SK-N-SH treated with all-trans-retinoic acid at 6 μM for 48 hours (cell line): ENCODE measurements around the gene ST6GALNAC3.

Experiments
- CREB5 ChIP-seq: fragments of 250-450 bp; sonication (Bioruptor Pico); IDR thresholded peaks from 2 replicates; pipeline ENCODE4 v1.5.1; 2020; ENCODE audit warnings: low read depth, mild to moderate bottlenecking, moderate library complexity
- CSDC2 ChIP-seq: fragments of 250-450 bp; sonication (Bioruptor Pico); IDR thresholded peaks from 2 replicates; pipeline ENCODE4 v1.5.0; 2020; ENCODE audit warnings: mild to moderate bottlenecking, moderate library complexity
- CSRNP3 ChIP-seq: fragments of 250-450 bp; sonication (Bioruptor Pico); IDR thresholded peaks from 2 replicates; pipeline ENCODE4 v1.5.1; 2021; ENCODE audit warnings: mild to moderate bottlenecking, moderate library complexity
- GLIS3 ChIP-seq: fragments of 250-450 bp; sonication (Bioruptor Pico); IDR thresholded peaks from 2 replicates; pipeline ENCODE4 v1.5.0; 2020; ENCODE audit warnings: mild to moderate bottlenecking, moderate library complexity
- ISL1 ChIP-seq: fragments of 250-450 bp; sonication (Bioruptor Pico); IDR thresholded peaks from 2 replicates; pipeline ENCODE4 v2.1.2; 2022; ENCODE audit warnings: mild to moderate bottlenecking, moderate library complexity
- PATZ1 ChIP-seq: fragments of 250-450 bp; sonication (Bioruptor Pico); IDR thresholded peaks from 2 replicates; pipeline ENCODE4 v1.8.0; 2020; ENCODE audit warnings: mild to moderate bottlenecking, moderate library complexity, borderline replicate concordance
- POU6F1 ChIP-seq: fragments of 250-450 bp; sonication (Bioruptor Pico); IDR thresholded peaks from 2 replicates; pipeline ENCODE4 v1.8.0; 2021; ENCODE audit warnings: low read depth, mild to moderate bottlenecking, moderate library complexity, borderline replicate concordance
- RARB ChIP-seq: fragments of 250-450 bp; sonication (Bioruptor Pico); IDR thresholded peaks from 2 replicates; pipeline ENCODE4 v1.8.0; 2021; ENCODE audit warnings: mild to moderate bottlenecking, moderate library complexity
- TCF4 ChIP-seq: fragments of 250-450 bp; sonication (Bioruptor Pico); IDR thresholded peaks from 2 replicates; pipeline ENCODE4 v1.8.0; 2021; ENCODE audit warnings: mild to moderate bottlenecking, moderate library complexity, borderline replicate concordance
- TOX ChIP-seq: fragments of 250-450 bp; sonication (Bioruptor Pico); IDR thresholded peaks from 2 replicates; pipeline ENCODE4 v1.8.0; 2021; ENCODE audit warnings: mild to moderate bottlenecking, moderate library complexity, borderline replicate concordance
- ZC3H10 ChIP-seq: fragments of 250-450 bp; sonication (Bioruptor Pico); IDR thresholded peaks from 2 replicates; pipeline ENCODE4 v1.5.1; 2021; ENCODE audit warnings: mild to moderate bottlenecking, moderate library complexity
- ZFP3 ChIP-seq: fragments of 250-450 bp; sonication (Bioruptor Pico); IDR thresholded peaks from 2 replicates; pipeline ENCODE4 v1.5.0; 2020; ENCODE audit warnings: mild to moderate bottlenecking, moderate library complexity
- ZFP30 ChIP-seq: fragments of 450-650 bp; formaldehyde crosslinking; IDR thresholded peaks from 2 replicates; pipeline ENCODE4 v1.5.0; 2022; ENCODE audit warnings: mild to moderate bottlenecking, moderate library complexity
- ZNF70 ChIP-seq: fragments of 450-650 bp; formaldehyde crosslinking; IDR thresholded peaks from 2 replicates; pipeline ENCODE4 v1.5.0; 2020; ENCODE audit warnings: mild to moderate bottlenecking, moderate library complexity

- TF ChIP-seq PATZ1 (CRISPR knock-in tag) (no peak), GLIS3 (CRISPR knock-in tag) (no peak), POU6F1 (CRISPR knock-in tag) (no peak), TCF4 (no peak), ZFP3 (CRISPR knock-in tag) (no peak), ZC3H10 (CRISPR knock-in tag) (no peak), CSRNP3 (CRISPR knock-in tag) (no peak), RARB (CRISPR knock-in tag) (no peak), TOX (no peak), CSDC2 (CRISPR knock-in tag) (no peak), ZFP30 (no peak), ZNF70 (CRISPR knock-in tag) (no peak), ISL1 (CRISPR knock-in tag) (no peak), CREB5 (no peak)
These were observed 564.6 kb downstream of the ST6GALNAC3 start for GRCh38 chr1:76639181-76639580.
